HG03521 (cell line): Measurements from ENCODE around the gene CIRBP.
"Not testable (repeated sequence)": the region's sequence is repeated elsewhere in the genome, so short reads cannot be mapped to it uniquely, and the experiment has no call there.

Source experiments
- ATAC-seq: cut with Tn5 transposase; IDR thresholded peaks from one replicate; pipeline ENCODE4 v1.9.1; 2021; ENCODE audit warnings: mild to moderate bottlenecking, moderate library complexity; ENCODE audit not compliant: unreplicated experiment

The CIRBP gene

DNA sequence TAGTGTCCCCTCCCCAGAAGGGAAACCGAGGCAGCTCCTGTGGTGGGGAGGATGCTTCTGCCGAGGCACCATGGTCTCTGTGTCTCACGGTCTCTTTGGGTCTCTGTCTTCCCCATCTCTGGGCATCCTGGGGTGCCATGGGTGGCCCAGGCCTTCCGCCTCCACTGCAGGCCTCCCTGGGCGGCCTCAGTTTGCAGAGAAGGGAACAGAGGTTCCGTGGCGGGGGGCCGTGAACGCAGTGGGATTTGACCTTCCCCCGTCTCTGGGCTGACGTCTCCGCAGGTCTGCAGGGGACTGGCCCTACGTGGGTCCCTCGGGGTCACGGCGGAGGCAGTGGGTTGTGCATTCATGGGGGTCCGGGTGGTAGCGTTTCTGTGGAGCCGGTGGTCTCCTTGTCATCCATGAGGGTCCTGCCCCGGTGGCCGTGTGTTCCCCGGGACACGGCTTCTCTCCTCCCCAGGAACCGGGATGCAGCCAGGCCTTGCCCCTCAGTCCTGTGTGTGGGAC lies 21.1 kb downstream of the CIRBP start:
- ATAC-seq = no peak

DNA sequence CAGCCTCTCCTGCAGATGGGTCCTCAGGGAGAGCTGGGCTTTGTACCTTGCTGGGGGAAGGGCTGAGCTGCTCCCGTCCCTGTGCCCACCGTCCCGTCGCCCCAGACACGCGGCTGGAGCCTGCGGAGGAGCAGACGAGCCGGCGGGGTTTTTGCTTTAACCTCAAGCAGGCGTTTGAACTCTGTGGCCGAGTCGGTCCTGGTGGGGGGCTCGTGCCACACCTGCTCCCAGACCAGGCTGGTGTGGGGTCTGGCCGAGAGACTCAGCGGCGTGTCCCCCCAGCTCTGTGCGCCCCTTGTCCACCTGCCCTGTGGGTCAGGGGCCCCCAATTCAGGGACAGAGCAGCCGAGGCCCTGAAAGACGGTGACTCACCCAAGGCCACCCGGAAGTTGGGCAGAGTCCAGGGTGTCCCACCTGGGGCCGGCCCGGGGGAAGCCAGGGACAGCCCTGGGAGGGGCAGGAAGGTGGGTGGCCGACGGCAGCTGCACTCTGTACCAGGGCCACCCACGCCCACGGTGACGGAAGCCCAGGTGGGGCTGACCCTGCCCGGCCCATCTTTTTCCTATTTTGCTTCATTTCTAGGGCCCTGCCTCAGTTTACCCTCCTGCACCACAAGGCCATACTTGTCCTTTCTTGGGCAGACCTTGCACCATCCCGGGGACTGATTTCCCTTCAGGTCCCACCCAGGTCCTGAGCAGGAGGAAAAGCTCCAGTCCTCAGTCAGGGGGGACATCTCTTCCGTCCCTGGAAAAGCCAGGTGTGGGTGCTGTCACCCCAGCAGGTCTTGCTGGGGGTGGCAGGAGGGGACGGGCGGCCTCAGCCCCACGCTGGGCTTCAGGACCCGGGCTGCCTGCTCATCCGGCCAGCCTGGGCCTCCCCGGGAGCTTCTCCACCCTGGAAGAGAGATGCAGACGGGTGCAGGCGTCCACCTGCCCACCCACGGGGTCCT lies 21.8 kb downstream of the CIRBP start:
- ATAC-seq = no peak

DNA sequence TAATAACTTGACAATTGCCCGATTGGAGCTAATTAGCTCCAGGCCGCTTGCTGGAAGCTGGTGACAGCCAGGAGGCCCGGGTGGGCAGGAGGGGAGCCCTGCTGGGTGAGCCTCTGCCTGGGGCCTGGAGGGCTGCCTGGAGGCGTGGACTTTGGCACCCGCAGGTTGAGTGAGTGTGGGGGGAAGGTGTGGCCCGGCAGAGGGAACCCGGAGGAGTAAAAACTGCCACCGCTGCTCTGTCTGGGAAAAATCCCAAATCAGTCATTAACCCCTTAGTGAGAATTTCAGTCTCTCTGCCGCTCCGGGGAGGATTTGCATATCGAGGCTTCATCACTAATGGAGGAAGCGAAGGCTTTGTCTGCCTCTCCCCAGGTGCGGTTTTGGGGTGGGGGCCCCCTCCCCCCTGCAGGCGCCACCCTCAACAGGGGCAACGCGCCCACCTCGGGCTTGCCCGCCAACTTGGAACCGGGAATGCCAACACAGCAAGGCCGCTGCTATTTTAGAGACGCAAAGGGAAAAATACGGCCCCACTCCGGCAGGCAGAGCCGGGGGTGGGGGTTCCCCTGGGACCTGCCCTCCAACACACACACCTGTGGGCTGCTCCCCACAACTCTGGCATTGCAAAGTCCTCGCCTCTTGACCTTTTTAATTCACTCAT lies 22.8 kb downstream of the CIRBP start:
- ATAC-seq = no peak

DNA sequence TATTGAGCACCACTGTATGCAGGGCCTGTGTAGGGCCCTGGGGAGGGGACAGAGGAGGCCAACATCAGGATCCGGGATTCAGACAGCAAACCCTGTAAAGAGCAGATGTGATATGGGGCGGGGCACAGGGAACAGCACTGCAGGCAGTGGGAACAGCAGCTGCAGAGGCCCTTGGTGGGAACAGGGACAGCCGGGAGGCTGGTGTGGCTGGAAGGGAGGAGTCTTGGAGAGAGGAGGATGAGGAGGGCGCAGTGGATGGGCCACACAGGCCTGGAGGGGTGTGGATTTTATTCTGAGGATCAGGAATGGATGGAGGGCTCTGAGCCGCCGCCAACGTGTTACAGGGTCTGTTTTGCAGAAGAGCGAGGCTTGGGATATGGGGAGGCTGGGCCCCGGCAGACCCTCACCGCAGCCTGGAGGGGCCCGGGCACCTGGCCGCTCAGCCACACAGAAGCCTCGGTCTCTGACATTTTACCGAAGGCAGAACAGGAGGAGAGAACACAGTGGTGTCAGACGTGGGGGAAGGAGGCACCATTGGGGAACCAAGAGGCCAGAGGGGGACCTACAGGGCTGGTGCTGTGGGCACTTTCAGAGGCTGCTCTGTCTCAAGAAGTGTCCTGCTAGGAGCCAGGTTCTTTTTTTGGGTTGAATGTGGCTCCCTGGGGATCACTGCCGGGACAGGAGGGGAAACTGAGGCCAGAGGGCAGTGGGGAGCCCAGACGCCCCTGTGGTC lies 23.5 kb downstream of the CIRBP start:
- no peak for ATAC-seq

DNA sequence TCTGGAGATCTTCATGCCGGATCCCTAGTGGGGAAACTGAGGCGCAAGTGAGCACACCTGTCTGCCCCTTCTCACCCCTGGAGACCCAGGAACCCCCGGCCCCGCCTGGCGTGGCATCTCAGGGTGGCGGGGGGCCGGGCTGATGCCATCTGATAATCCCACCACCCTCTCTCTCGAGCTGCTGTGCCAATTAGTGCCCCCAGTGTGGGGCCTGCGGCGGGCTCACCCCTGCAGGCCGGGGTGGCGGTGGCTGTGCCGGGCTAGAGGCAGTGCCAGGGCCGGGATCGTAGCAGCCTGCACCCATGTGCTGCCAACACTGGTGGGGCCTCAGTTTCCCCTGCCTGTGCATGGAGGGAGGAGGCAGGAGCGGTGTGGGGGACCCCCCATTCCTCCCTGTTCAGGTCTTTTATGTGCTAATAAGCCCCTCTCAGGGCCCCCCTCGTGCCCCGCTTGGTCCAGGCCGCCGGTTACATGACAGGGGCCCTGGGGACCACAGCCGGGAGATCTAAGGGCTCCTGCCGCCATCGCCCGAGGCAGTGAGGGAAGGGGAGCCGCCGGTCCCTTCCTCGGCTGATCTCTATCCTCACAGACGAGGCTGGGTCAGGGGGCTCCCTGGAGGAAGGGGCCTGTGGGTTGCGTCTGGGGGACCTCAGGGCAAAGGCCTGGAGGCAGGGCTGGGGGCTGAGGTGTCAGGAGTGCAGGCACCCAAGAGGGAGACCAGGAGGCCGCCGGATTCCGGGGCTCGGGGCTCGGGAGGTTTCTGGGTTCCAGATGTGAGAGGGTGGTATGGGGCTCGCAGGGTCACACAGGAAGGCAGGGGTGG lies 24.9 kb downstream of the CIRBP start:
- no peak for ATAC-seq

DNA sequence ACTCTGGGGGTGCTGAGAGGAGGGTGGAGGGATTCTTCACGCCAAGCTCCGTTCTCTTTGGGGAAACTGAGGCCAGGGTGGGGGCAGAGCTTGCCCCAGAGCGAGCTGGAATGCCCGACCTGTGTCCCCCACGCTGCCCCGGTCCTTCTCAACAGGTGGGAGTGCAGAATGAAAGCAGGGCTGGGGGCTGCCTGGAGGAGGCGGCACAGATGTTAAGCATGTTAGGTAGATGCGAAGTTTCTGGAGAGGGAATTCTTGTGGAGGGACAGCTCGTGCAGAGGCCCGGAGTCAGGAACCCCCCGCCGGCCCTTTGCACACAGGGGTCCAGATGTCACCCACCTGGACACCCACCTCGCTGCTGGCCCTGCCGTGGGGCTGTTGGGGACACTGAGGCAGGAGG lies 25.6 kb downstream of the CIRBP start:
- ATAC-seq = no peak

DNA sequence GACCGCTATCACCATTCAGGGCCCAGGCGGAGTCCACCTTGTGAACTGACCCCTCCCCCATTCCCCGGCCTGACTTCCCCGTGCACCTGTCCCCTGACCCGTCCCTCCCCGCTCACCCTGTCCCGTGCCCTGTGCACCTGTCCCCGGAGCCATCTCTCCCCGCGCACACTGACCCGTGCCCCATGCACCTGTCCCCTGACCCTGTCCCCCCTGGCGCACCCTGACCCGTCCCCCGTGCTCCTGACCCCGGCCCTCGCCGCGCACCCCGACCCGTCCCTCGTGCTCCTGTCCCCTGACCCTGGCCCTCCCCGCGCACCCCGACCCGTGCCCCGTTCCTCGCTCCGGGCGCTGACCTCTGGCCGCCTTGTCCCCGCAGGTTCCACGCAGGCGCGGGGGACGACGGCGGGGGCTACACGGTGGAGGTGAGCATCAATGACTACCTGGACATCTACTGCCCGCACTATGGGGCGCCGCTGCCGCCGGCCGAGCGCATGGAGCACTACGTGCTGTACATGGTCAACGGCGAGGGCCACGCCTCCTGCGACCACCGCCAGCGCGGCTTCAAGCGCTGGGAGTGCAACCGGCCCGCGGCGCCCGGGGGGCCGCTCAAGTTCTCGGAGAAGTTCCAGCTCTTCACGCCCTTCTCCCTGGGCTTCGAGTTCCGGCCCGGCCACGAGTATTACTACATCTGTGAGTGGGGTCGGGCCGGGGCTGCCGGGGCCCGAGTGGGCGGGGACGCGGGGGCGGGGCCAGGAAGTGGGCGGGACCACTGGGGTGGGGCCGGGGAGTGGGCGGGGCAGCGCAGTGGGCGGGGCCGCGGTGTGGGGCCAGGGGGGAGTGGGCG lies 26.3 kb downstream of the CIRBP start:
- ATAC-seq = no peak

DNA sequence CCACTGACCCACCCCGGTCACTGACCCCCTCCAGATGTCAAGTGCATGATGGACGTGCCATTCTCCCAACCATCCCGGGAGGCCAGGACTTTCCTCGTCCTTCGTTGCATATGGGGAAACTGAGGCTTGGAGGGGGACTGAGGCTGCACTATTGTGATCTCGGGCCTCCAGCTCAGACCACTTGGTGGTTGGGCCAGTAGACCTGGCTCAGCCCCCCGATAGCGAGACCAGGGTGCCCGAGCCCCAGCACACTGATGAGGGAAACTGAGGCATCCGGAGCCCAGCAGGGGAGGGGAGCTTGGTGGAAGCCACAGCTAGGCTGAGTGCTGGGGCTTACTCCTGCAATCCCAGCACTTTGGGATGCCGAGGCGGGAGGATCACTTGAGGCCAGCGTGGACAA lies 26.9 kb downstream of the CIRBP start:
- no peak for ATAC-seq

DNA sequence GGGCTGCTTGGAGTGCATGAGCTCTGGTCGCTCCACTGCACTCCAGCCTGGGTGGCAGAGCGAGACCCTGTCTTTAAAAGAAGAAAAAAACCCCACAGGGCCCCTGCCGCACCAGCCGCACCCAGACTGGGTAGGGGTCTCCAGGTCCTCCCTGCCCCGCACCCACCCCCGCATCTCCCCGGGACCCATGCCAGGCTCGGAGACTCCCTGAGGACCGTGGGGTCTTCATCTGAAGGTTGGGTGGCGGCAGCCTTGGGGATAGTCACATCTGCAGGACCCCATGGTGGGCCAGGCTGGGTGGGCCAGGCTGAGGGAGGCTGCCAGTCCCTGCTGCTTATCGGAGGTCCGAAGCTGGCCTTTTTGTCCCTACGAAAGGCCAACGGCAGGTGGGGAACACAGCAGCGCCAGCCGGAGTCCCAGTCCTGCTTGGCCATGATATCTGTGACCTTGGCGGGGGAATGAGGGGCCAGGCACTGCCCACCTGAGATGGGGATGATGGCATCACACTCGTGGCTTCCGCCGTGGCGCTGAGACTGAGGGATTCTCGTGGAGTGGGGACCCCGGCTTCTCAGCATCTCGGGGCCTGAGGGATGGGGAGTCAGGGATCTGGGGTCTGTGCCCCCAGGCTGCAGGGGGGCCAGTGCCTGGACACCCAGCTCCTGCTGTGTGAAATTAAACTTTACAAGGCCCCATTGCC lies 27.6 kb downstream of the CIRBP start:
- no peak for ATAC-seq

DNA sequence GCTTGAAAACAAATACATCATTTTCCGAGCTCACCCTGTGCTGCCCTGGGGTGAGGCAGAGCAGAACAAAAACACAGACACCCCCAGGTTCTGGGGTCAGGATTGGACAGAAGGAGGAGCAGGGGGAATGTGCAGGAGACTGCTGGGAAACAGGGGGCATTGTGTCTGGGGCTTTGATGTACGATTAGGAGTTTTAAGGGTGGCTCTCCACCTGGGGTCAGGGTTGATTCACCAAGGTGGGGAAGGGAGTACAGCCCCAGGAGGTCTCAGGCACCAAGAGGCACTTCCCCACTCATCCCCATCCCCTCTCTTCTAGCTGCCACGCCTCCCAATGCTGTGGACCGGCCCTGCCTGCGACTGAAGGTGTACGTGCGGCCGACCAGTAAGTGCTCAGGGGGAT lies 29.1 kb downstream of the CIRBP start:
- ATAC-seq = no peak

DNA sequence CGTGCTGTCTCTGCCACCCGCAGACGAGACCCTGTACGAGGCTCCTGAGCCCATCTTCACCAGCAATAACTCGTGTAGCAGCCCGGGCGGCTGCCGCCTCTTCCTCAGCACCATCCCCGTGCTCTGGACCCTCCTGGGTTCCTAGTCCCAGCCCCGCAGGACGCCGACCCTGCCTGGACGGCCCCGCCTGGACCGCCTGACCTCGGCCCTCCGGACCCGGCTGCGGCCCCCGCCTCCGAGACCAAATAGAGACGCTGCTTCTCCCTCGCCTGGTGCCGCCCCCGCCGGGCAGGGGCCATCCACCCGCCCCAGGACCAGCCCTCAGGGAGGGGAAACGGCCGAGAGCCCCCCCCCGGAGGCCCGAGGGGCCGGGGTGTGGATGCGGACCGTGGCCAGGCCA lies 30.7 kb downstream of the CIRBP start:
- no peak for ATAC-seq

DNA sequence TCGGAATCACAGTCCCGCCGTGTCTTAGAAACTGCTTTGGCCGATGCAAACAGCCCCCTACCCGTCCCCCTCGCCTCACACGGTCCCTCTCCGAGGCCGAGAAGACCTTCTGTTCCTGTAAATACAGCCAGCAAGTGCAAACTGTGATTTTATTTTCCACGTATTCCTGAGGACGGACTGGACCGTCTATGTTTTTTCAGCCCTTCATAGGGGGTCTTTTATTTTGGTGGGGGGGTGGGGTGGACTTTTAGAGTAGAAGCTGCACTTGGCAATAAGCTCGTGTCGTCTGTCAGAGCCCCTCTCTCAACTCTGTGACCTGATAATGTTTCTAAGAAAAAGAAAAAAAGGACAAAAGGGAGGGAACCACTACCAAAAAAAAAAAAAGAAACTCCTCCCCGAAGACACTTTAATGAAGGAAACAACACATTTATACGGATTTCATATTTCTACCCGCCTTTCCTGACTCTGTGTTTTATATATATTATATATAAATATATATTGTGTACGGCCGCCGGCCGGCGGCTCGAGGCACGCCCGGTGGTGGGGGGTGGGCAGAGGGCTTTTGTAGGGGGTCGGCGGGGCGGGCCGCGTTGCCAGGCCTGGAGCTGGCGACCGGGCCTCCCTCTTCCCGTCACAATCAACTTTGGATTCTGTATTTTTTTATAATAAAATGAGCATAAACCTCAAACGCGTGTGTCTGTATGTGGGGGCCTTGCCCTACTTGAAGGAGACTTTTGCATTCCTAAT lies 31.8 kb downstream of the CIRBP start:
- no peak for ATAC-seq

DNA sequence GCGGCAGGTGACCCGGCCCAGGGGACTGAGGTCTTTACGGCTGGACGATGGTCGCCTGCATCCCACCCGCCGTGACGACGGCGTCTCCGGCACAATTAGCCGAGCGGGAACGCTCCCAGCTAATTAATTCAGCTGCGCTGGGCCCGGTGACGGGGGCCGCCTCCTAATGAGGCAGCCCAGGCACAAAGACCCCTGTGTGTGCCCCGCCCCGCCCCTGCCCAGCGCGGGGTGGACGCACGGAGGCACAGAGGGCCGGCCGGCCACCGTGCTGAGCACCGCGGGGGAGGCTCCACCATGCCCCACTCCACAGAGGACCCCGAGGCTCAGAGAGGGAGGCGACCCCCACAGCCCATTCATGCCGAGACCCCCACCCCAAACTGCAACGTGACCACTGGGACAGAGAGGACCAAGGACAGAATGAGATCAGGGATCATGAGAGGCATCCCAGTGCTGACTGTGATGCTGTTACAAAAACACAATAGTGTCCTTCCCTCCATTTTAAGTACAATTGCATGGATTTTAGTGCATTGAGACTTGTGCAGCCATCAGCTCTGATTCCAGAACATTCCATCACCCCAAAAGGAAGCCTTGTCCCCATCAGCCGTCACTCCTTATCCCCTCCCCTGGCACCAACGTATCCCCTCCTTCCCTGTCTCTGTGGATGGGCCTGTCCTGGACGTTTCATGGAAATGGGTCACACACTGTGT lies 33.6 kb downstream of the CIRBP start:
- ATAC-seq = no peak

DNA sequence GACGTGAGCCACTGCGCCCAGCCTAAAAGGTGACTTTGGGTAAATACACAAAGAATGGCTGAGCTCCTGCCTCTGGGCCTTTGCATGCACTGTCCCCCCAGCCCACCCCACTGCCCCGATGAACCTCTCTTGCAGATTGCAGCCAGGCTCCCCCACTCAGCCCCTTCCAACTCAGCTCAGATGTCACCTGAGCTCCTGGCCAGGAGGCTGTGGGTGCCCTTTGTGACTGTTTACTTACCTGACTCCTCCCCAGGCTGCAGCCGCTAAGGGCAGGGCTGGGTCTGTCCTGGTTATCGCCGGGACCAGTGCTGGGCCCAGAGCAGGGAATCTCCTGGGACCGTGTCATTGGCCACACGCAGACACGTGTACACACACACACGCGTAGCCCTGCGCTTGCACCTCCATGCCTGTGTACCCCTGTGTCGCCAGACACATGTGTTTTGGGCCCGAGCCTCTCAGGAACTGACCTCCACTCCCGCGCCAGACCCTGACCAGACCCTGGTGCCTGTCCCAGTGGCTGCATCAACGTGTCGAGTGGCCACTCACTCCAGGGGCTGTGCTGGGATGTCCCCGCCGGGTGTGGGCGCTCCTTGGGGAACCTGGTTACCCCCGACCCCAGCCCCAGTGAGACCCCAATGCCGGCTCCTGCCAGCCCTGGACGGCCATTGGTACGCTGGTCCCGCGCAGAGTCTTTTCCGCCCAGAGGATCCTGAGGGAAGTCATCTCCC lies 35.2 kb downstream of the CIRBP start:
- ATAC-seq = no peak

DNA sequence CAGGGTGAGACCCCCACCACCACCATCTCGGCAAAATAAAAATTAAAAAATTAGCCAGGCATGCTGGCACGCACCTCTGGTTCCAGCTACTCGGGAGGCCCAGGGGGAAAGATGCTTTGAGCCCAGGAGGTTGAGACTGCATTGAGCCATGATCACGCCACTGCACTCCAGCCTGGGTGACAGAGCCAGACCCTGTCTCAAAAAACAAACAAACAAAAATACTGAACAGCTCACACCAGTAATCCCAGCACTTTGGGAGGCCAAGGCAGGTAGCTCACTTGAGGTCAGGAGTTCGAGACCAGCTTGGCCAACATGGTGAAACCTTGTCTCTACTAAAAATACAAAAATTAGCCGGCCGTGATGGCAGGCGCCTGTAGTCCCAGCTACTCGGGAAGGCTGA lies 36.2 kb downstream of the CIRBP start:
- not testable (repeated sequence) for ATAC-seq

DNA sequence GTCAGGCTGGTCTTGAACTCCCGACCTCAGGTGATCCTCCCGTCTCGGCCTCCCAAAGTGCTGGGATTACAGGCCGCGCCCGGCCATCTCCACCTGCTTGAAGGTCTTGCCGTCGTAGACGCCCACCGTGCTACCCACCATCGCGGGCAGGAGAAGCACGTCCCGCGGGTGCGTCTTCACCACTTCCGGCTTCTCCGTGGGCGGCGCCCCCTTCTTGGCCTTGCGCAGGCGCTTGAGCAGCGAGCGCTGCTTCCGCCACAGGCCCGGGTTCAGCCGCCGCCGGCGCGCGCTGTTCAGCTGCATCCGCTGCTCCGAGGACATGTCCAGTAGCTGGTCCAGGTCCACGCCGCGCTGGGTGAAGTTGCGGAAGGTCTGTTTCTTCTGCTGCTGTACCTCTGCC lies 38.2 kb downstream of the CIRBP start:
- ATAC-seq = no peak

DNA sequence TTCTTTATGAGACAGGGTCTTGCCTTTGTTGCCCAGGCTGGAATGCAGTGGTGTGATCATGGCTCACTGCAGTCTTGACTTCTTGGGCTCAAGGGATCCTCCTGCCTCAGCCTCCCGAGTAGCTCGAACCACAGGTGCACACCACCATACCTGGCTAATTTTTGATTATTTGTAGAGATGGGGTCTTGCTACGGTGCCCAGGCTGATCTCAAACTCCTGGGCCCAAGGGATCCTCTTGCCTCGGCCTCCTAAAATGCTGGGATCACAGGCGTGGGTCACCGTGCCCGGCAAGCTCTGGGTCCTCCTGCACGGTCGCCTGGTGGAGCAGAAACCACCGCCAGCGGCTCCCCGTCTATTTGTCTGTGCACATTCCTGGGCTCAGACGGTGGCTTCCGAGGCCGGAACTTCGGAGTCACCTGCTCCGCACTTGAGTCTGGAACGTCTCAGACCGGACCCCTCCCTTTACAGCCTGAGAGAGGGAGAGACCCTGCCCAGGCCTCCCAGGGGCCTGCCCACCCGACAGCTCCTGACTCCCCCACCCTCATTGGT lies 38.7 kb downstream of the CIRBP start:
- no peak for ATAC-seq
